Fibroblast of peridontal ligament (primary cell): ENCODE data around the gene LRBA.

ENCODE experiments used
- DNase-seq: peaks from one replicate; pipeline ENCODE4 v3.0.0-alpha.2; 2010; ENCODE audit errors: extremely low read depth

The LRBA gene

DNA sequence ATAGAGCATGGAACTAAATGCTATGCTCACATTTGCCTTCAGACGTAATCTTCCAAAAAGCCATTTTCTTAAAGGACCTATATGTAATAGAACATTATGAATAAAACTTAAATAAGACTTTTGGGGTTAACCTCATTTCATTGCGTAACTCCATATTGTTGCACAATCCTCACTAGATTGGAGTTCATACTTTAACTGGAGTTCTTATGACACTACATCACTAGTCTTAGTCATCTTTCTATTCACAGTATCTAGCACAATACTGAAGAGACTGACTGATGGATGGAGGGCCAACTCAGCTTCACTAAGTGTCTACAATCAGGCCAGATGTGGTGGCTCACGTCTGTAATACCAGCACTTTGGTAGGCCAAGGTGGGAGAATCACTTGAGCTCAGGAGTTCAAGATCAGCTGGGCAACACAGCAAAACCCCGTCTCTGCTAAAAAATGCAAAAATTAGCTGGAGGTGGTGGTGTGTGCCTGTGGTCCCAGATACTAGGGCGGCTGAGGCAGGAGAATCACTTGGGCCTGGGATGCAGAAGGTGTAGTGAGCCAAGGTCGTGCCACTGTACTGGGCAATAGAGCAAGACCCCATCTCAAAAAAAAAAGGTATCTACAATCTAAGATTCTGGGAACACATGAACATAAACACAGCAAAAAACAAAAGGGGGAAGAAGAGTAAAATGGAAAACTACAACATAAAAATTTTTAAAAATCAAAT is 513.9 kb downstream of the LRBA start:
- DNase-seq, result peak; percentile 95

GRCh38 chr4:150497612-150498011 is 517.5 kb downstream of the LRBA start:
- no peak for DNase-seq

- no peak for DNase-seq
Measured at GRCh38 chr4:150495550-150495949, 519.5 kb downstream of the LRBA start.

DNA sequence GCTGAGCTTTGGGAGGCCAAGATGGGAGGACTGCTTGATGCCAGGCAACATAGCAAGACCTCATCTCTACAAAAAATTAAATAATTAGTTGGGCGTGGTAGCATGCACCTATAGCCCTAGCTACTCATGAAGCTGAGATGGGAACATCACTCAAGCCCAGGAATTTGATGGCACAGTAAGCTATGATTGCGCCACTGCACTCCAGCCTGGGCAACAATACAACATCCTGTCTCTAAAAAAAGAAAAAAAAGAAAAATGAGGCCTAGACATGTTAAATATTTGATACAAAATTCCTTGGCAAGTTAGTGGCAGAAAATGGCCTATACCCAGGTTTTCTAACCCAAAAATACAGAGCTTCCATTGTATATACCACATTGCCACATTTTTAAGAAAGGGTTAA is 521.2 kb downstream of the LRBA start:
- peak; percentile 69 for DNase-seq

DNA sequence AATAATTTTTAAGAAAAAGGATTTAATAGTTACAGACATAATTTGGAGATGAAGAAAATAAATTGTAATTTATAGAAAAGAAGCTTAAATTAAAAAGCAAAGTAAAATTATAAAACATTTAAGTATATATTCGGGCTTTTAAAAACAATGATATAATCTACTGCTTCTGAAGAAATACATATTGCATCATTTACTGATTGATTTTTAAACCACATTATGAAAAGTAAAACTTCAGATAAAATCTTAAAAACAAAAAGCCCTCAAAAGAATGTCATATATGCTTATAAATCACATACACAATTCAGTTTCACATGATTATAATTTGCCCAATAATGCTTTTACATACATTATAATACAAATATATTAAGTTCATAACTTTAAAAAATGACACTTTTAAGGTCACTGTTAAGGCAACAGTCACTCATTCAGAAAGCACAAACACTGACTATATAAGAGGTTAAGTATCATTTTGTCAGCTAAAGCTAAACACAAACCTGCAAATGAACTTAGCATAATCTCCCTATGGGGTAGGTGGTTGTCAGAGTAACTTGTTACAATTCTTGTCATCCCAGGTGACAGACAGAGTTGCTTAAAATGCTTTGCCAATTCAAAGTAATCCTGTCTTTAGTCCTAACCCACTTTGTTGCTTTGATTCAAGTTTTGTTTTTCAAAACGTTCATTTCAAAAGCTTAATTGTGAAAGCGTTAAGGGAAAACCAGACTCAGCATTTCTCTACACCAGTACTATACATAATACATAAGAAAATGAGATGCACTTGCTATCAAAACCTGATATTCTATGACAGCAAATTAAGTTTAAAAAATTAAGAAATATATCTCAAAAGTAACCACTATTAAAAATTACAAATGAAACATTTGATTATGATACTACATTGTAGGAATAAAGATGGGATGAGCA is 523.7 kb downstream of the LRBA start:
- no peak for DNase-seq

DNA sequence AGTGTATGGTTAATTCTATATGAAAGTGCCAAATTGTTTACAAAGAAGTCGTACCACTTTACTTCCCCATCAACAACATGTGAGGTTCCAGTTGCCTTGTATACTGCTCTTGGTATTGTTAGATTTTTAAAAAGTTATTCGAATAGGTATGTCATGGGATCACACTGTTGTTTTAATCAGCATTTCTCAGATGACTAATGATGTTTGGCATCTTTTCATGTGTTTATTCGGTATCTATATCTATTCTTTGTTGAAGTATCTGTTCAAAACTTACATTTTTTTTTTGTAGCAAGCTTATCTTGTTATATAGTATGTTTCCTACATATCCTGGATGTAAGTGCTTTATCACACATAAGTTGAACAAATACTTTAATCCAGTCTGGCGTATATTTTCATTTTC is 532.5 kb downstream of the LRBA start:
- DNase-seq, result no peak

- DNase-seq, result peak; percentile 50
Measured at GRCh38 chr4:150479657-150480056, 535.4 kb downstream of the LRBA start.

DNA sequence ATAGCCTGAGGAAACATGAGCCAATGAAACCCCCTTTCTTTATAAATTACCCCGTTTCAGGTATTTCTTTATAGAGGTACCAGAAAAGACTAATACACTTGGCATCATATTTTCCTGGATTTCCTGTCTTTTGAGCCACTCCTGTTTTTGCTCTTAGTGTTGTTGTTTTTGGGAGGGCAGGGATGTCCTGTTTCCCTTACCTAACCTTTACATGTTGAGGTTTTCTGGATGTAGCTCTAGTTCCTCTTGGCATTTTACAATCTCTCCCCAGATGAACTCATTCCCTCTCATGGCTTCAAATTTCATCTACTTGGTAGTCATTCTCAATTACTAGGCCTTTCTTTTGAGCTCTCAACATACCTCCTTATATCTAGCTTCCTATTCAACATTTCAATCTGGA is 537.2 kb downstream of the LRBA start:
- DNase-seq, result no peak

- no peak for DNase-seq
Measured at GRCh38 chr4:150476776-150477175, 538.3 kb downstream of the LRBA start.

DNA sequence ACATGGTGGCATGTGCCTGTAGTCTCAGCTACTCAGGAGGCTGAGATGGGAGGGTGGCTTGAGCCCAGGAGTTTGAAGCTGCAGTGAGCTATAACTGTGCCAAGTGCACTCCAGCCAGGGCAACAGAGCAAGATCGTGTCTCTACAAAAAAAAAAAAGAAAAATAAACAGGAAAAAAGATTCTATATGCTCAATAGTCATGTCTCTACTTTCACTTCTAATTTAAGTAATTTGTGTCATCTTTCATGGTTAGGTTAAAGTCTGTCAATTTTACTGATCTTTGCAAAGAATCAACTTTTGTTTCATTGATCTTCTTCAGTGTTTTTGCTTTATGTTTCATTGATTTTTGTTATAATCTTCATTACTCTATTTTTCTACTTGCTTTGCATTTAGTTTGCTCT is 539.3 kb downstream of the LRBA start:
- DNase-seq, result no peak

DNA sequence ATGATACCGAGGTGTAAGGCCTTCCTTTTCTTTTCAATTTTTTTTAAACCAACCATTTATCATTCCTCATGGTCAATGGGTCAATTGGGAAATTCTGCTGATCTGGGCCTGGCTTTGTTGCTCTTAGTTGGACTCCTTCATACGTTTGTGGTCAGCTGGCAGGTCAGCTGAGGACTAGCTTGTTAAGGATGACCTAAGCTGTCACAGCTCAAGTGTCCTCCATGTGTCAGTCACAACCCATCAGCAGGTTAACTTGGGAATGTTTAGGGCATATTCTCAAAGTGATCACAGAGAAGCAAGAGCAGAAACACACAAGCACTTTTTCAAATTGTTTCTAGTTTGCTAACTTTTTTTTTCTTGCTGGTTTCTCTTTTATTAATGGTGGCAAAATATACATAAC is 550.6 kb downstream of the LRBA start:
- DNase-seq, result no peak

DNA sequence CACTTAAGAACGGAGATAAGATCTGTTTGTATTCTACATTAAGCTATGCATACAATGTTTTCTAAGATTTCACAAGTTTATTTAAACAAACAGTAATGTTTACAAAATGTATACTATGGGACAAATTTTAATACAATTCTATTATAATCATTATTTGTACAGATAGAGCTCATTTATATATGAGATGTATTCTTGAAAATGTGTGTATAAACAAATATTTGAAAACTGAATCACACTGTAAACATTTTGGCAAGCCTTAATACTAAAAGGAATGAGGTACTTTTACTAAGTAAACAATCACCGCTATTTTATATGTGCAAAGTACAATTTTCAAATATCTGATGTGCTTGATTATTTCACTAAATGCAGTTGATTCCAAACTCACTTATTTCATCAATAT is 552.3 kb downstream of the LRBA start:
- DNase-seq, result peak; percentile 15

- no peak for DNase-seq
Measured at GRCh38 chr4:150461957-150462356, 553.1 kb downstream of the LRBA start.

- DNase-seq, result no peak
Measured at GRCh38 chr4:150457802-150458201, 557.3 kb downstream of the LRBA start.

GRCh38 chr4:150451883-150452282 is 563.2 kb downstream of the LRBA start:
- no peak for DNase-seq

- DNase-seq, result no peak
Measured at GRCh38 chr4:150447356-150447755, 567.7 kb downstream of the LRBA start.

DNA sequence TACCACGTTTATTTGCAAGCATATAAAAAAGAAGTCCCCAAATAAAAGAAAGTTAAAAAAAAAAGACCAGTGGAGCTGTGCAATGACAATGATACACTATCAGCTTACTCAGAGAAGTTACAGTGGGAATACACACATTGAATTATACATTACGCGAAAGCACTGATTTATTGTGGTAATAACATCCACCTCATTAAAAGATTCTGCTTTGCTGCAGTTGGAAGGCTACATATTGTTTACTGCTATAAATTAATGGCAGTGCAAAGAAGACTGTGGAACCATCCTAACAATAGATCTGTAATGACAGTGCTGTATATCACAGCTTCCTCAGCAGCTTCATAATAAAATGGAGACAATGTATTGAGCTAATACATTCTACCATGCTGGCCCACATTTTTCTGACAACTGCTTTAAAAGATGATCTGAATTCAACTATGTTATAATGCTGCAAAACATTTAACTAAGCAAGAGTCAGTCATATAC is 575.6 kb downstream of the LRBA start:
- DNase-seq, result no peak

GRCh38 chr4:150436598-150437370 is 578.3 kb downstream of the LRBA start:
- DNase-seq, result peak; percentile 7

DNA sequence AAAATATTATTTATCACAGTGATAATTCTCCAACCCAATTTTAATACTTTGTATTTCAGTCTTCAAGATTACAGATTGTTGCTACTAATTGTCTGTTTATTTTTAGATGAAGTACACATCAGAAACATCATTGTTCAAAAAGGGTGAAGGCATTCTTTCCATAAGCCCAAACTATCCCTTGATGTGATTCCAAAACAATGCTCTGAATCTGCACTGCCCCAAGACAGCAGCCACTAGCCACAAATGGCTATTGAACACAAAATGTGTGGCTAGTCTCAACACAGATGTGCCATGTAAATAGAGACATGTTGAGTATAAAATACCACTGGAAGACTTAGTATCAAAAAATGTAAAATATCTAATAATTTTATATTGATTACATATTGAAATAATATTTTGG is 583.9 kb downstream of the LRBA start:
- no peak for DNase-seq

GRCh38 chr4:150425161-150425560 is 589.9 kb downstream of the LRBA start:
- peak; percentile 3 for DNase-seq

- DNase-seq, result no peak
Measured at GRCh38 chr4:150423503-150423902, 591.6 kb downstream of the LRBA start.

- no peak for DNase-seq
Measured at GRCh38 chr4:150423074-150423473, 592.0 kb downstream of the LRBA start.
